Thyroid gland (tissue), 4 donors: ENCODE results near the gene AIG1. TPM values are rescaled to one million over a fixed set of nuclear protein-coding genes. Genes with fewer than 3 reads are reported as not detected.
"Not testable (repeated sequence)": the region's sequence is repeated elsewhere in the genome, so short reads cannot be mapped to it uniquely, and the experiment has no call there.

Experiments
- DNase-seq, 2 donors: peaks; one replicate each; pipeline ENCODE4 v3.0.0-alpha.2; 2019
- H3K27ac ChIP-seq, 3 donors: fragments of 200-600 bp; sonication (generic); 1 replicate in 2 of 3; 2 replicates in 1 of 3; pipeline ENCODE4 v1.5.1; 2016 to 2019; ENCODE audit warnings: mild to moderate bottlenecking in 1 of 3, moderate library complexity in 1 of 3
- H3K27me3 ChIP-seq: fragments of 200-600 bp; sonication (generic); one replicate; pipeline ENCODE4 v1.5.1; 2019
- H3K36me3 ChIP-seq, 2 donors: fragments of 200-600 bp; sonication (generic); one replicate each; pipeline ENCODE4 v1.5.1; 2016 to 2019
- H3K4me1 ChIP-seq, 2 donors: fragments of 200-600 bp; sonication (generic); one replicate each; pipeline ENCODE4 v1.5.1; 2017 to 2019
- H3K4me3 ChIP-seq, 3 donors: fragments of 200-600 bp; sonication (generic); replicated peaks in 1 of 3; 1 replicate in 2 of 3; 2 replicates in 1 of 3; pipeline ENCODE4 v1.5.1; 2016; ENCODE audit warnings: mild to moderate bottlenecking in 1 of 3
- H3K9me3 ChIP-seq: fragments of 200-600 bp; sonication (generic); one replicate; pipeline ENCODE4 v1.5.1; 2017
- CTCF ChIP-seq, 6 experiments: fragments of 200-600 bp in 3 of 6; fragments of 450-650 bp in 3 of 6; sonication (generic) in 3 of 6; IDR thresholded peaks; one replicate each; pipeline ENCODE4 v1.5.1; 2016 to 2019; ENCODE audit warnings: antibody characterized with exemption in 6 of 6, mild to moderate bottlenecking in 2 of 6, inconsistent platforms in 1 of 6, moderate library complexity in 1 of 6
- POLR2A ChIP-seq, 2 donors: fragments of 450-650 bp; IDR thresholded peaks; one replicate each; pipeline ENCODE4 v1.6.1; 2017; ENCODE audit warnings: antibody characterized with exemption in 2 of 2, mild to moderate bottlenecking in 2 of 2, moderate library complexity in 1 of 2
- WGBS, 2 donors: methylation state at CpG; one replicate each; pipeline ENCODE4 v1.1.5; 2017; 5-methylcytosine and 5-hydroxymethylcytosine counted together
- intact Hi-C: fragments of 100-400 bp; cut with DNase I; formaldehyde crosslinking; loops from one replicate; pipeline ENCODE4 v1.15.1; 2023
- total RNA-seq, 4 donors: library from RNA; depleted of rRNA; stranded (reverse); fragments of >200 nt; gene quantifications; one replicate each; pipeline ENCODE4 v1.2.3, GENCODE V29; 2016

Gene AIG1
- total RNA-seq, 4 donors from 2014 or later = 57.8 to 101 (median 77.0) TPM

- intact Hi-C loops = no loop called here
- no peaks in the 10 kb centered on the region for H3K36me3 ChIP-seq
- TF ChIP-seq POLR2A (IDR thresholded peaks at IDR 0.05) = no peak
- no peak for TF ChIP-seq CTCF (IDR thresholded peaks at IDR 0.05)
Observed at GRCh38 chr6:143339223-143339622, 278.5 kb downstream of the AIG1 start.

GRCh38 chr6:143345477-143345876 lies 284.8 kb downstream of the AIG1 start:
- WGBS, 2 donors = 95 to 98% methylated on average over 7 of the region's 7 CpGs
- intact Hi-C loops = not testable (repeated sequence)

More at GRCh38 chr6:143339223-143339622, 278.5 kb downstream of the AIG1 start:
- H3K4me3 ChIP-seq = no peak overlapping the region
- no peaks in the 10 kb centered on the region for H3K9me3 ChIP-seq
- H3K27ac ChIP-seq = no peak overlapping the region
- H3K4me1 ChIP-seq = no peaks in the 10 kb centered on the region
- H3K27me3 ChIP-seq = no peaks in the 10 kb centered on the region
- no peak for DNase-seq

GRCh38 chr6:143346004-143346403 lies 285.3 kb downstream of the AIG1 start:
- Histone ChIP-seq H3K27ac (no peak overlapping the region), H3K4me1 (no peaks in the 10 kb centered on the region), H3K27me3 (no peaks in the 10 kb centered on the region), H3K36me3 (no peaks in the 10 kb centered on the region), H3K4me3 (no peak overlapping the region), H3K9me3 (no peaks in the 10 kb centered on the region)
- intact Hi-C loops = no loop called here
- DNase-seq = no peak
- TF ChIP-seq POLR2A (IDR thresholded peaks at IDR 0.05) (no peak), CTCF (IDR thresholded peaks at IDR 0.05) (no peak)

More at GRCh38 chr6:143345477-143345876, 284.8 kb downstream of the AIG1 start:
- not testable (repeated sequence) for DNase-seq, H3K4me1 ChIP-seq, H3K9me3 ChIP-seq, H3K27ac ChIP-seq, H3K4me3 ChIP-seq, H3K36me3 ChIP-seq, H3K27me3 ChIP-seq

GRCh38 chr6:143348531-143348930 lies 287.8 kb downstream of the AIG1 start:
- no peaks in the 10 kb centered on the region for H3K4me1 ChIP-seq
- H3K36me3 ChIP-seq = no peaks in the 10 kb centered on the region
- intact Hi-C loops = no loop called here
- no peak overlapping the region for H3K27ac ChIP-seq
- no peak for DNase-seq
- H3K9me3 ChIP-seq = no peaks in the 10 kb centered on the region
- no peak overlapping the region for H3K4me3 ChIP-seq
- WGBS, 2 donors = 80 to 87% methylated on average over 1 of the region's 1 CpG
- TF ChIP-seq POLR2A (IDR thresholded peaks at IDR 0.05) (no peak), CTCF (IDR thresholded peaks at IDR 0.05) (no peak)
- H3K27me3 ChIP-seq = no peaks in the 10 kb centered on the region

GRCh38 chr6:143349530-143349929 lies 288.8 kb downstream of the AIG1 start:
- WGBS, 2 donors = 89 to 90% methylated on average over 1 of the region's 1 CpG
- H3K36me3 ChIP-seq = no peaks in the 10 kb centered on the region
- no peaks in the 10 kb centered on the region for H3K4me1 ChIP-seq
- DNase-seq = no peak
- H3K27me3 ChIP-seq = no peaks in the 10 kb centered on the region
- H3K27ac ChIP-seq = no peak overlapping the region
- intact Hi-C loops = no loop called here
- H3K9me3 ChIP-seq = no peaks in the 10 kb centered on the region
- no peak overlapping the region for H3K4me3 ChIP-seq
- TF ChIP-seq CTCF (IDR thresholded peaks at IDR 0.05) (no peak), POLR2A (IDR thresholded peaks at IDR 0.05) (no peak)
